ENCODE measurements around the gene AXL. TPM values are rescaled to one million over a fixed set of nuclear protein-coding genes. Genes with fewer than 3 reads are reported as not detected.
A peak's percentile ranks its signal among the peaks of the same experiment; 100 is the strongest.

AXL gene
- total and polyA plus RNA-seq, 2 of the 13 experiments (the other 11 are each of a cell fraction or from before 2014, with no cell fraction given), result 0.71 to 5.9 TPM

GRCh38 chr19:41224632-41225031 is 5.6 kb downstream of the AXL start:
- Histone ChIP-seq H3K4me1 (ENCODE audit: insufficient read depth, low read length) (peaks cover 81% of the 10 kb centered on the region), H3K27me3 (ENCODE audit: control insufficient read depth in 1 of 2, insufficient read depth in 2 of 2, low read length in 2 of 2) (no peaks in the 10 kb centered on the region; a peak in 1 of 5 replicates), H3K36me3 (replicated peaks in 1 of 2; ENCODE audit: control insufficient read depth in 1 of 2, insufficient read depth in 2 of 2, low read length in 2 of 2) (no peaks in the 10 kb centered on the region), H3K27ac (ENCODE audit: extremely low read length, insufficient read depth, low read length) (no peak overlapping the region), H3K4me2 (ENCODE audit: low read depth, low read length) (no peak overlapping the region), H3K4me3 (replicated peaks in 1 of 3; ENCODE audit: insufficient read depth in 1 of 3, low read depth in 2 of 3, low read length in 3 of 3) (no peak overlapping the region), H3K9ac (ENCODE audit: insufficient read depth, low read depth, low read length) (no peak overlapping the region), H4K20me1 (ENCODE audit: insufficient read depth, low read length) (no peaks in the 10 kb centered on the region), H3K9me3 (ENCODE audit: low read length) (no peaks in the 10 kb centered on the region), H2AFZ (ENCODE audit: low read length) (no peak overlapping the region), H3K79me2 (ENCODE audit: insufficient read depth, low read length) (no peaks in the 10 kb centered on the region)
- no peak for ATAC-seq
- 97% methylated on average over 7 of the region's 7 CpGs for WGBS (ENCODE audit: low lambda C conversion rate)
- FAIRE-seq, result no peak
- ChIA-PET POLR2A (interaction anchor here (4.5 kb wide), 1 partner anchor 39 kb away, joined by 104 read pairs; the partner anchor contains the start of gene HNRNPUL1), CTCF (ENCODE audit: low intra/inter-chr PET ratio, low total read pairs) (no interaction called here)
- intact Hi-C loops (cut with micrococcal nuclease; ENCODE audit: unreplicated experiment) (no loop called here), in situ Hi-C loops (cut with HindIII; ENCODE audit: extremely low pct_ligation_motif_present, low pct_unique_long_range_greater_than_20kb) (loop anchor here (5.0 kb wide), 1 partner anchor 38 kb away; the partner anchor contains the start of gene HNRNPUL1)
- BruUV-seq (replicated peaks), result no TSS peak
- DNase-seq (ENCODE audit: low spot score), result no peak
- TF ChIP-seq, protein P1, sequence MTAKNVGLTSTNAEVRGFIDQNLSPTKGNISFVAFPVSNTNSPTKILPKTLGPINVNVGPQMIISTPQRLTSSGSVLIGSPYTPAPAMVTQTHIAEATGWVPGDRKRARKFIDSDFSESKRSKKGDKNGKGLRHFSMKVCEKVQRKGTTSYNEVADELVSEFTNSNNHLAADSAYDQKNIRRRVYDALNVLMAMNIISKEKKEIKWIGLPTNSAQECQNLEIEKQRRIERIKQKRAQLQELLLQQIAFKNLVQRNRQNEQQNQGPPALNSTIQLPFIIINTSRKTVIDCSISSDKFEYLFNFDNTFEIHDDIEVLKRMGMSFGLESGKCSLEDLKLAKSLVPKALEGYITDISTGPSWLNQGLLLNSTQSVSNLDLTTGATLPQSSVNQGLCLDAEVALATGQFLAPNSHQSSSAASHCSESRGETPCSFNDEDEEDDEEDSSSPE (CRISPR knock-in tag; IDR thresholded peaks at IDR 0.05), result no peak
- TF ChIP-seq, protein P2, sequence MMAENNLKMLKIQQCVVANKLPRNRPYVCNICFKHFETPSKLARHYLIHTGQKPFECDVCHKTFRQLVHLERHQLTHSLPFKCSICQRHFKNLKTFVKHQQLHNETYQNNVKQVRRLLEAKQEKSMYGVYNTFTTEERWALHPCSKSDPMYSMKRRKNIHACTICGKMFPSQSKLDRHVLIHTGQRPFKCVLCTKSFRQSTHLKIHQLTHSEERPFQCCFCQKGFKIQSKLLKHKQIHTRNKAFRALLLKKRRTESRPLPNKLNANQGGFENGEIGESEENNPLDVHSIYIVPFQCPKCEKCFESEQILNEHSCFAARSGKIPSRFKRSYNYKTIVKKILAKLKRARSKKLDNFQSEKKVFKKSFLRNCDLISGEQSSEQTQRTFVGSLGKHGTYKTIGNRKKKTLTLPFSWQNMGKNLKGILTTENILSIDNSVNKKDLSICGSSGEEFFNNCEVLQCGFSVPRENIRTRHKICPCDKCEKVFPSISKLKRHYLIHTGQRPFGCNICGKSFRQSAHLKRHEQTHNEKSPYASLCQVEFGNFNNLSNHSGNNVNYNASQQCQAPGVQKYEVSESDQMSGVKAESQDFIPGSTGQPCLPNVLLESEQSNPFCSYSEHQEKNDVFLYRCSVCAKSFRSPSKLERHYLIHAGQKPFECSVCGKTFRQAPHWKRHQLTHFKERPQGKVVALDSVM (CRISPR knock-in tag; IDR thresholded peaks at IDR 0.05), result peak; percentile 60; the same call in 1 of the 2 replicates

All from HepG2 (cell line).